Activated CD8-positive, alpha-beta T cell treated with anti-CD3 and anti-CD28 coated beads, Interleukin-2, amount 10 ng/mL, durations not matched to agents 7 days and 5 days (primary cell): ENCODE measurements around the gene WFDC1. TPM values are rescaled to one million over a fixed set of nuclear protein-coding genes. Genes with fewer than 3 reads are reported as not detected.

Experiments
- ATAC-seq: fragments of 150-1000 bp; cut with Tn5 transposase; one replicate; pipeline ENCODE4 v1.10.0; 2021; ENCODE audit warnings: moderate library complexity
- CTCF ChIA-PET: fragments of 350-600 bp; sonication (Branson Sonifier 250); formaldehyde crosslinking; loops from one replicate; lab custom pipeline; 2021; ENCODE audit warnings: antibody characterized with exemption; lab: Charles Lee
- POLR2A ChIA-PET: fragments of 350-600 bp; sonication (Branson Sonifier 250); formaldehyde crosslinking; loops from one replicate; lab custom pipeline; 2021; ENCODE audit warnings: antibody characterized with exemption; lab: Charles Lee
- DNase-seq: peaks from one replicate; pipeline ENCODE4 v3.0.0-alpha.2; 2020
- H3K27ac Mint-ChIP-seq: one replicate; pipeline ENCODE4 v1.8.0; 2021; ENCODE audit warnings: mild to moderate bottlenecking, mixed read lengths
- H3K27me3 Mint-ChIP-seq: one replicate; pipeline ENCODE4 v1.8.0; 2021; ENCODE audit warnings: low read depth, mixed read lengths
- H3K36me3 Mint-ChIP-seq: one replicate; pipeline ENCODE4 v1.8.0; 2021; ENCODE audit warnings: low read depth, mixed read lengths
- H3K4me1 Mint-ChIP-seq: one replicate; pipeline ENCODE4 v1.8.0; 2021; ENCODE audit warnings: low read depth, mixed read lengths
- H3K4me3 Mint-ChIP-seq: one replicate; pipeline ENCODE4 v1.8.0; 2021; ENCODE audit warnings: mild to moderate bottlenecking, mixed read lengths
- H3K9me3 Mint-ChIP-seq: one replicate; pipeline ENCODE4 v1.8.0; 2022; ENCODE audit warnings: mixed read lengths; ENCODE audit not compliant: insufficient read depth
- total RNA-seq, 2 experiments: library from RNA; stranded (reverse); gene quantifications; one replicate each; pipeline ENCODE4 v1.2.3, GENCODE V29; 2021

The WFDC1 gene
- total RNA-seq, 2 experiments from 2014 or later: not detected

- H3K27ac Mint-ChIP-seq: no peak overlapping the region
- CTCF ChIA-PET: no interaction called here
These were observed 33.7 kb upstream of the WFDC1 start for GRCh38 chr16:84260766-84261554.

GRCh38 chr16:84262031-84262430 lies 32.6 kb upstream of the WFDC1 start:
- peaks cover 5% of the 10 kb centered on the region for H3K27me3 Mint-ChIP-seq
- no peaks in the 10 kb centered on the region for H3K36me3 Mint-ChIP-seq
- H3K4me1 Mint-ChIP-seq: no peaks in the 10 kb centered on the region
- ChIA-PET POLR2A (no interaction called here), CTCF (interaction anchor here (1.4 kb wide), 1 partner anchor 15 kb away, joined by 4 read pairs; no protein-coding TSS in a partner anchor)
- no peak for ATAC-seq
- H3K27ac Mint-ChIP-seq: no peak overlapping the region
- no peak for DNase-seq
- no peak overlapping the region for H3K4me3 Mint-ChIP-seq
- H3K9me3 Mint-ChIP-seq: no peaks in the 10 kb centered on the region

More at GRCh38 chr16:84260766-84261554, 33.7 kb upstream of the WFDC1 start:
- Mint-ChIP-seq H3K27me3 (peaks cover 9% of the 10 kb centered on the region), H3K36me3 (no peaks in the 10 kb centered on the region), H3K4me3 (no peak overlapping the region), H3K4me1 (no peaks in the 10 kb centered on the region), H3K9me3 (no peaks in the 10 kb centered on the region)
- DNase-seq (no peak), ATAC-seq (no peak)
- POLR2A ChIA-PET: no interaction called here

GRCh38 chr16:84262939-84263338 lies 31.7 kb upstream of the WFDC1 start:
- Mint-ChIP-seq H3K36me3 (no peaks in the 10 kb centered on the region), H3K27ac (no peak overlapping the region), H3K4me1 (no peaks in the 10 kb centered on the region), H3K9me3 (no peaks in the 10 kb centered on the region), H3K27me3 (peaks cover 2% of the 10 kb centered on the region), H3K4me3 (no peak overlapping the region)
- DNase-seq (no peak), ATAC-seq (no peak)
- ChIA-PET CTCF (interaction anchor here (1.4 kb wide), 1 partner anchor 14 kb away, joined by 4 read pairs; no protein-coding TSS in a partner anchor), POLR2A (no interaction called here)

- H3K9me3 Mint-ChIP-seq: no peaks in the 10 kb centered on the region
- DNase-seq (peak; percentile 29), ATAC-seq (peak; percentile 57)
- H3K27ac Mint-ChIP-seq: no peak overlapping the region
- H3K4me1 Mint-ChIP-seq: no peaks in the 10 kb centered on the region
- CTCF ChIA-PET: interaction anchor here (3.9 kb wide), 1 partner anchor 10 kb away, joined by 11 read pairs; no protein-coding TSS in a partner anchor
- POLR2A ChIA-PET: no interaction called here
- no peak overlapping the region for H3K4me3 Mint-ChIP-seq
- no peaks in the 10 kb centered on the region for H3K36me3 Mint-ChIP-seq
- peaks cover 2% of the 10 kb centered on the region for H3K27me3 Mint-ChIP-seq
These were observed 28.2 kb upstream of the WFDC1 start for GRCh38 chr16:84266451-84266850.

GRCh38 chr16:84267380-84267779 lies 27.3 kb upstream of the WFDC1 start:
- DNase-seq (no peak), ATAC-seq (no peak)
- Mint-ChIP-seq H3K27me3 (peaks cover 2% of the 10 kb centered on the region), H3K36me3 (no peaks in the 10 kb centered on the region), H3K4me3 (no peak overlapping the region), H3K9me3 (no peaks in the 10 kb centered on the region), H3K27ac (no peak overlapping the region), H3K4me1 (no peaks in the 10 kb centered on the region)
- POLR2A ChIA-PET: interaction anchor here (0.7 kb wide), 1 partner anchor 10 kb away, joined by 3 read pairs; no protein-coding TSS in a partner anchor
- CTCF ChIA-PET: interaction anchor here (3.9 kb wide), 1 partner anchor 10 kb away, joined by 11 read pairs; no protein-coding TSS in a partner anchor

GRCh38 chr16:84268291-84269040 lies 26.2 kb upstream of the WFDC1 start:
- no peak overlapping the region for H3K4me3 Mint-ChIP-seq
- peaks cover 2% of the 10 kb centered on the region for H3K27me3 Mint-ChIP-seq
- ATAC-seq: no peak
- H3K36me3 Mint-ChIP-seq: no peaks in the 10 kb centered on the region
- no peaks in the 10 kb centered on the region for H3K9me3 Mint-ChIP-seq
- ChIA-PET CTCF (interaction anchor here (3.9 kb wide), 1 partner anchor 8 kb away, joined by 11 read pairs; no protein-coding TSS in a partner anchor), POLR2A (no interaction called here)
- DNase-seq: no peak
- no peaks in the 10 kb centered on the region for H3K4me1 Mint-ChIP-seq
- no peak overlapping the region for H3K27ac Mint-ChIP-seq

- POLR2A ChIA-PET: no interaction called here
- peaks cover 2% of the 10 kb centered on the region for H3K27me3 Mint-ChIP-seq
- H3K4me3 Mint-ChIP-seq: no peak overlapping the region
- no peak overlapping the region for H3K27ac Mint-ChIP-seq
- ATAC-seq (no peak), DNase-seq (no peak)
- CTCF ChIA-PET: no interaction called here
- H3K36me3 Mint-ChIP-seq: no peaks in the 10 kb centered on the region
- H3K4me1 Mint-ChIP-seq: no peaks in the 10 kb centered on the region
- no peaks in the 10 kb centered on the region for H3K9me3 Mint-ChIP-seq
These were observed 24.6 kb upstream of the WFDC1 start for GRCh38 chr16:84270071-84270470.

- ATAC-seq: no peak
- CTCF ChIA-PET: no interaction called here
- DNase-seq: no peak
- Mint-ChIP-seq H3K4me1 (no peaks in the 10 kb centered on the region), H3K27ac (no peak overlapping the region), H3K9me3 (no peaks in the 10 kb centered on the region), H3K27me3 (peaks cover 2% of the 10 kb centered on the region), H3K36me3 (no peaks in the 10 kb centered on the region), H3K4me3 (no peak overlapping the region)
- POLR2A ChIA-PET: no interaction called here
These were observed 24.1 kb upstream of the WFDC1 start for GRCh38 chr16:84270531-84270930.

GRCh38 chr16:84271037-84271436 lies 23.6 kb upstream of the WFDC1 start:
- ChIA-PET POLR2A (no interaction called here), CTCF (no interaction called here)
- H3K4me1 Mint-ChIP-seq: no peaks in the 10 kb centered on the region
- H3K36me3 Mint-ChIP-seq: no peaks in the 10 kb centered on the region
- peaks cover 2% of the 10 kb centered on the region for H3K27me3 Mint-ChIP-seq
- H3K9me3 Mint-ChIP-seq: no peaks in the 10 kb centered on the region
- no peak for DNase-seq
- H3K27ac Mint-ChIP-seq: no peak overlapping the region
- no peak overlapping the region for H3K4me3 Mint-ChIP-seq
- no peak for ATAC-seq

- ChIA-PET POLR2A (no interaction called here), CTCF (no interaction called here)
- Mint-ChIP-seq H3K9me3 (no peaks in the 10 kb centered on the region), H3K36me3 (no peaks in the 10 kb centered on the region), H3K4me1 (no peaks in the 10 kb centered on the region), H3K27me3 (peaks cover 2% of the 10 kb centered on the region), H3K27ac (no peak overlapping the region), H3K4me3 (no peak overlapping the region)
- ATAC-seq (no peak), DNase-seq (no peak)
These were observed 22.8 kb upstream of the WFDC1 start for GRCh38 chr16:84271866-84272265.

GRCh38 chr16:84272740-84273320 lies 21.8 kb upstream of the WFDC1 start:
- H3K9me3 Mint-ChIP-seq: no peaks in the 10 kb centered on the region
- CTCF ChIA-PET: no interaction called here
- H3K27me3 Mint-ChIP-seq: peaks cover 2% of the 10 kb centered on the region
- DNase-seq: no peak
- H3K4me1 Mint-ChIP-seq: no peaks in the 10 kb centered on the region
- no peak overlapping the region for H3K4me3 Mint-ChIP-seq
- ATAC-seq: no peak
- POLR2A ChIA-PET: no interaction called here
- H3K36me3 Mint-ChIP-seq: no peaks in the 10 kb centered on the region
- H3K27ac Mint-ChIP-seq: no peak overlapping the region

- H3K9me3 Mint-ChIP-seq: no peaks in the 10 kb centered on the region
- CTCF ChIA-PET: no interaction called here
- no peaks in the 10 kb centered on the region for H3K36me3 Mint-ChIP-seq
- no peak for ATAC-seq
- DNase-seq: no peak
- H3K4me3 Mint-ChIP-seq: no peak overlapping the region
- H3K27ac Mint-ChIP-seq: no peak overlapping the region
- H3K4me1 Mint-ChIP-seq: no peaks in the 10 kb centered on the region
- H3K27me3 Mint-ChIP-seq: peaks cover 6% of the 10 kb centered on the region
- POLR2A ChIA-PET: no interaction called here
These were observed 20.2 kb upstream of the WFDC1 start for GRCh38 chr16:84274515-84274914.
